IPS-18a (cell line): ENCODE data around the gene PPOX.

Experiments
- H3K27ac ChIP-seq: one replicate; pipeline ENCODE4 v1.5.1; 2013; ENCODE audit warnings: low read length
- H3K27me3 ChIP-seq: one replicate; pipeline ENCODE4 v1.6.1; 2013; ENCODE audit warnings: mild to moderate bottlenecking, low read length; ENCODE audit not compliant: control insufficient read depth, insufficient read depth
- H3K36me3 ChIP-seq: one replicate; pipeline ENCODE4 v1.6.1; 2013; ENCODE audit warnings: low read depth, low read length; ENCODE audit not compliant: control insufficient read depth
- H3K4me1 ChIP-seq: one replicate; pipeline ENCODE4 v1.6.1; 2013; ENCODE audit warnings: low read depth, low read length; ENCODE audit not compliant: control insufficient read depth
- H3K4me3 ChIP-seq: one replicate; pipeline ENCODE4 v1.5.1; 2013; ENCODE audit warnings: low read length
- H3K9ac ChIP-seq: one replicate; pipeline ENCODE4 v1.6.1; 2013; ENCODE audit warnings: mild to moderate bottlenecking, low read length, moderate library complexity
- H3K9me3 ChIP-seq: one replicate; pipeline ENCODE4 v1.6.1; 2013; ENCODE audit warnings: low read depth, low read length; ENCODE audit not compliant: control insufficient read depth

The PPOX gene

DNA sequence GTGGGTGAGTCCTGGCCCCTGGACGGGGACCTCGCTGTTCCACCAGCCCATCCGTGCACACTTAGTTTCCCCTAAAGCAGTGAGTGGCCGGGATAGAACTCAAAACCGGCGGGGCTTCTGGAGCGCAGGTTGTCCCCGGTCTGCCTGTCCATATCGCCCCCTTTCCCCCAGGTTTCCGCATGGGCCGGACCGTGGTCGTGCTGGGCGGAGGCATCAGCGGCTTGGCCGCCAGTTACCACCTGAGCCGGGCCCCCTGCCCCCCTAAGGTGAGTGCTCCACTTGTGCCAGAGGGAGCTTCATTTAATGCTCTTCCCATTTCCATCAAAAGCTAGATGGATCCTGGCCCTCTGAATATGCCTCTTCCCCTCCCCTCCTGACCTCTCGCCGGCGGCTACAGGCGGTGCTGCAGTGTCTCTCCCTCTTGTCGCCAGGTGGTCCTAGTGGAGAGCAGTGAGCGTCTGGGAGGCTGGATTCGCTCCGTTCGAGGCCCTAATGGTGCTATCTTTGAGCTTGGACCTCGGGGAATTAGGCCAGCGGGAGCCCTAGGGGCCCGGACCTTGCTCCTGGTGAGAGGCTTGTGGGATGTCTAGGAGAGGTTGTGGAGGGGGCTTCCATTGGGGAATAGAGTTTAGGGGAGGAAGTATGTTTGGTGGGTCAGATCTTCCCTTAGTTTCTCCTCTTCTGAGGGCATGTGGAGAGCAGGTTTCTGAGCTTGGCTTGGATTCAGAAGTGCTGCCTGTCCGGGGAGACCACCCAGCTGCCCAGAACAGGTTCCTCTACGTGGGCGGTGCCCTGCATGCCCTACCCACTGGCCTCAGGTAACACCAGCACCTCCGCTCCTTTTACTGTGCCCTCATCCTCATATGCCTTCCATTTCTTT, 683 bp downstream of the PPOX start:
- no peaks in the 10 kb centered on the region for H3K27me3 ChIP-seq
- H3K9ac ChIP-seq = peak overlapping the region; percentile 66
- no peak overlapping the region for H3K27ac ChIP-seq
- H3K36me3 ChIP-seq = peaks cover 28% of the 10 kb centered on the region
- H3K4me1 ChIP-seq = peaks cover 2% of the 10 kb centered on the region
- H3K4me3 ChIP-seq = peak overlapping the region; percentile 76
- H3K9me3 ChIP-seq = no peaks in the 10 kb centered on the region

GRCh38 chr1:161168906-161169305, 2.7 kb downstream of the PPOX start:
- Histone ChIP-seq H3K36me3 (peaks cover 42% of the 10 kb centered on the region), H3K27ac (no peak overlapping the region), H3K4me1 (peaks cover 2% of the 10 kb centered on the region), H3K9ac (no peak overlapping the region), H3K27me3 (no peaks in the 10 kb centered on the region), H3K4me3 (no peak overlapping the region), H3K9me3 (no peaks in the 10 kb centered on the region)

DNA sequence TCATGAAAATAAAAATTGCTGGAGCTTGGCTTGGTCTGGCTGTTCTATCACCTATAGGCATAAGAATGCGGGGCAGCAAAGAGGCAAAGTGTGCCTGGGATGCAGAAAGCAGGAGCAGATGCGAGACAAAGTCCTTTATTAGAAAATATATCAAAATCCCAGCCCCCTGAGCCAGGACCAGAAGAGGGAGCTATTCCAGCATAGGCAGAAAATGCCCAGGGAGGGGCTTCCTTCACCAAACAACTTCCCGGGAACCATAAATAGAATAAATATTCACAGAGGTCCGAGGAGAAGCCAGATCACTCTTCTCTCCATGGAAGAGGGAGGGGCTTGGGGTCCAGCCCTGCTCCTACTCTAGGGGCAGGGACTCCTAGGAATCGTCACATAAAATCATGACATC, 5.0 kb downstream of the PPOX start:
- no peak overlapping the region for H3K9ac ChIP-seq
- no peak overlapping the region for H3K27ac ChIP-seq
- H3K9me3 ChIP-seq = no peaks in the 10 kb centered on the region
- peaks cover 47% of the 10 kb centered on the region for H3K36me3 ChIP-seq
- no peak overlapping the region for H3K4me3 ChIP-seq
- no peaks in the 10 kb centered on the region for H3K4me1 ChIP-seq
- H3K27me3 ChIP-seq = no peaks in the 10 kb centered on the region

DNA sequence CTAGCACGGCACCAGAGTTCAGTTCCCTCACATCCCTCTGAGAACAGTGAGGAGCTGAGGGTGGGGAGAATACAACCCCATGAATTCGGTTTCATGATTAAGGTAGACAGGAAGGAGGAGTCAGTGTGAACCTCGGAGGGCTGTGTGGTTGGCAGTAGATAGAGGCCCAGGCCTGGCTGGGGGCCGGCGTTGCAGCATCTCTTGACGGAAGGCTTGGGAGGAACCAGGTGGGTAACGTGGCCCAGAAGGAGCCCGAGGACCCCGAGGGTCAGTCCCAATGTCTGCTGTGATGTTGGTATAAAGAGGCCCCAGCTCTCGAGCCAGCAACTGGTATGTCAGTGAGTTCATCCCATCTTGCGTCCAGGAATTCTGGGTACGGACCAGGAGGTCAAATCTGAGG, 5.5 kb downstream of the PPOX start:
- H3K36me3 ChIP-seq = peaks cover 47% of the 10 kb centered on the region
- no peak overlapping the region for H3K27ac ChIP-seq
- no peak overlapping the region for H3K4me3 ChIP-seq
- H3K9me3 ChIP-seq = no peaks in the 10 kb centered on the region
- H3K4me1 ChIP-seq = no peaks in the 10 kb centered on the region
- H3K9ac ChIP-seq = no peak overlapping the region
- no peaks in the 10 kb centered on the region for H3K27me3 ChIP-seq

DNA sequence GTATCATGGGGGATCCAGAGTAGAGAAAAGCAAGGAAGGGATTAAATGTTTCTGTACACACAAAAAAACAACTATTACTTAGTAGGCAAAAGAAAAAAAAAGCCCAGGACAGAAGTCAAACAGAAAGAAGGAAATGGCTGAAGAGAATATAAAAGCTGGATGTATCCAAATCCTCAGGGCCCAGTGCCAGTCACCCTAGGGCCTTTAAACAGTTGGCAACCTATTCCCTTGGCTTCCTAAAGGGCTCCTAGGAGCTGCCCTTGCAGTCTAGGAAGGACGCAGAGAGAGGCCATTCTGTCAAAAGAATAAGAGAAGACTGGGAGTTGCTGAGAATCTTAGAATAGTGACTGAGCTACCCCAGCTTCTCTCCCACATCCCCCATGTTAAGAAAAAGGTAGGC, 6.1 kb downstream of the PPOX start:
- peaks cover 47% of the 10 kb centered on the region for H3K36me3 ChIP-seq
- H3K27ac ChIP-seq = no peak overlapping the region
- no peaks in the 10 kb centered on the region for H3K9me3 ChIP-seq
- no peaks in the 10 kb centered on the region for H3K27me3 ChIP-seq
- H3K4me3 ChIP-seq = no peak overlapping the region
- H3K4me1 ChIP-seq = no peaks in the 10 kb centered on the region
- no peak overlapping the region for H3K9ac ChIP-seq

DNA sequence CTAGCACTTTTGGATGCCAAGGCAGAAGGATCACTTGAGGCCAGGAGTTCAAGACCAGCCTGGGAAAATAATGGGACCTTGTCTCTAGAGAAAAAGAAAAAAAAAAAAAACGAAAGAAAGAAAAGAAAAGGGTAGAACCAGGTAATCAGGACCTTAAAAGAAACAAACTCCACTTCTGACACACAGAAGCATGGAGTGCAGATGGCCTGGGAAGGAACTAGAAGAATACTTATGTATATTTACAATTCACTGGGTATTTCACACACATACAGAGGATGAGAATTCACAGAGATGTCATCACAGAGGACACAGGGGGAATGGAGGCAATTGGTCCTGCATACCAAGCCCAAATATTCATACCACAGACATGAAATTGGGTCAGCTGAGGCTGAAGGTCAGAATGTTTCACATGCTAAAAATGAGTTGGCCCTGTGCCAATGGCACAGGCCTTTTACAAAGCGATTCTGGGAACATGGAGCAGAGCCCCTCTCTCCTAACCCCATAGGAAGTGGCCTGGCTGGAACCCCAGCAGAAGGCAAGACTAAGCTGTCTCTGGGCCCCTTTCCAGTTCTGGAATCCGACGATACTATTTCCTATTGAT, 6.7 kb downstream of the PPOX start:
- Histone ChIP-seq H3K27ac (no peak overlapping the region), H3K36me3 (peaks cover 47% of the 10 kb centered on the region), H3K27me3 (no peaks in the 10 kb centered on the region), H3K4me3 (no peak overlapping the region), H3K9me3 (no peaks in the 10 kb centered on the region), H3K9ac (no peak overlapping the region), H3K4me1 (peaks cover 2% of the 10 kb centered on the region)

DNA sequence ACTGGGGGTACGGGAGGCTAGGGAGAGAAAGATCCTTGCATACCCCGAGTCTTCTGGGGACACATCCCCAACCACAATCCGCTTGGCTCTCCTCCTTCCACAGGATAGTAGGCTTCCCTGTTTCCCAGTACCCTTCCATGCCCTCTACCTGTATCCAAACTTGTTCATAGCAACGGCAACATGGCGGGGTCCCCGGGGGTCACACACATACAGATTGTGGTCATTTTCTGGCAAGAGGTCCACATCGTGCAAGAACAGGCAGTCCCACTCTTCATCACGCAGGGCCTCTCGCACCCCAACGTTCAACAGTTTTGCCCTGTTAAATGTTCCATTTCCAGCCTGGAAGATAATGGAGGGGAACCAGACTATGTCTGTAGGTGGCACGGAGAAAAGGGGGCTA, 7.5 kb downstream of the PPOX start:
- H3K36me3 ChIP-seq = peaks cover 47% of the 10 kb centered on the region
- no peak overlapping the region for H3K9ac ChIP-seq
- no peak overlapping the region for H3K27ac ChIP-seq
- H3K27me3 ChIP-seq = no peaks in the 10 kb centered on the region
- peaks cover 6% of the 10 kb centered on the region for H3K4me1 ChIP-seq
- H3K9me3 ChIP-seq = no peaks in the 10 kb centered on the region
- H3K4me3 ChIP-seq = no peak overlapping the region

GRCh38 chr1:161174911-161175310, 8.7 kb downstream of the PPOX start:
- peaks cover 6% of the 10 kb centered on the region for H3K4me1 ChIP-seq
- H3K9me3 ChIP-seq = no peaks in the 10 kb centered on the region
- no peak overlapping the region for H3K27ac ChIP-seq
- no peaks in the 10 kb centered on the region for H3K27me3 ChIP-seq
- peaks cover 41% of the 10 kb centered on the region for H3K36me3 ChIP-seq
- no peak overlapping the region for H3K4me3 ChIP-seq
- H3K9ac ChIP-seq = no peak overlapping the region

DNA sequence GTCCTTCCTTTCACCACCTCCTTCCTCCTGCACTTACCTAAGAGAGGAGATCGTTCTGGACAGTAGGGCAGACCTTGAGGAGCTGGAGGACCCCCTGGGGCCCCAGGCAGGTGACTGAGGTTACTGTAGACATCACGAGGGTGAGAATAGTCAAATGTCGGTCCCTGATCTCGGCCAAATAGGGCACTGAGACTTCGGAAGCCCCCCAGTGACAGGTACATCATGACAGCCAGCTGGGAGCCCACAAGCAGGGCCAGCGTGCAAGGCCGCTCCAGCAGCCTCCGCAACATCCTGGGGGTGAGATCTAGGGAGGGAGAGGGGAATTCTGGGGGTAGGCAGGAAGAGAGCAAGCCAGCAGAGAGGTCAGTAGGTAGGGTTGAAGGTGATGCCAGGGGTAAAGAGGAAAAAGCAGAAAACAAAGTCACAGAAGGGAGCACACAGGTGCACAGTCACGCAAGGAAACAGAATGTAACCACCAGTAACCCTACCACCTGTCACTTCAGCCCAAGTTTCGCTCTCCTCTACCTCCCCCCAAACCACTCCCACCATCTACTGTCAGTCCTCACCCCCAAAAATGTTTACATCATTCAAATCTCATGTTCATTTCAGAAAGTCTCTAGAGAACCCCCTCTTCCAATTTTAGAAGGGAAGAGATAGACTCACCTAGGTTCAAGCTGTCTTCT, 9.7 kb downstream of the PPOX start:
- peaks cover 6% of the 10 kb centered on the region for H3K4me1 ChIP-seq
- no peak overlapping the region for H3K27ac ChIP-seq
- H3K36me3 ChIP-seq = peaks cover 34% of the 10 kb centered on the region
- H3K4me3 ChIP-seq = peak overlapping the region; percentile 93
- H3K9me3 ChIP-seq = no peaks in the 10 kb centered on the region
- no peaks in the 10 kb centered on the region for H3K27me3 ChIP-seq
- no peak overlapping the region for H3K9ac ChIP-seq

DNA sequence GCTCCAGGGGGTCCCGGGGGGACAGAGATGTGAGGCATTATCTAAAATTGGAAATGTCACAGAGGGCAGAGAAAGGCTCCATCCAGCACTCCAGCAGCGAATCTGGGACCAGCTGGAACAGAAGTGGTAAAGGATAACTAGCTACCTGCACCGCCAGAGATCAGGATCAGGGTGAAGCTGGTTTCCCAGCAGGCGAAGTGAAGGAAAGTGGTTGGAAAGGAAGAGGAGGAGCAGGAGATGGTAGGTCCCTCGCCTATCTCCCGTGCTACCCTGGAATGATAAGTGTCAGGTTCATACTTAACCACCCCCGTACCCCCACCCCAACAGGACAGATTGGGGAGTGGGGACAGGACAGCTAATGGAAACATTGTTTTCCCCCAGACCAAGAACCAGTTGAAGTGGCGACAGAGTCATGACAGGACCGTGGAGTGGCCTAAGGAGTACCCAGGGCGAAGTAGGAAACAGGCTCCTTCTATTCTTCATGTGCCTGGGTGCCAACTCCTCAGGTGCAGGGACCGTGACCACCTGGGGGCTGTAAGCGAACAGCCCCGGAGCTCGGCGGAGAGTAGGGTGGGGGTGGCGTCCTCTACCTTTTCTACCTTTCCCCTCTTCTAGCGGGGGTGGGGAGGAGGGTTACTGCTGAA, 10.4 kb downstream of the PPOX start:
- Histone ChIP-seq H3K4me3 (peak overlapping the region; percentile 93), H3K27me3 (no peaks in the 10 kb centered on the region), H3K27ac (peak overlapping the region; percentile 43), H3K9ac (peak overlapping the region; percentile 74), H3K9me3 (no peaks in the 10 kb centered on the region), H3K36me3 (peaks cover 31% of the 10 kb centered on the region), H3K4me1 (peaks cover 6% of the 10 kb centered on the region)

GRCh38 chr1:161177112-161177935, 11.1 kb downstream of the PPOX start, which contains the start of gene B4GALT3:
Gene B4GALT3 (minus strand): TSS chr1:161177507. CDS start chr1:161176060, 1,447 bp downstream.
- no peaks in the 10 kb centered on the region for H3K9me3 ChIP-seq
- peak within 1 kb of the TSS; percentile 93 for H3K4me3 ChIP-seq
- H3K27me3 ChIP-seq = no peaks in the 10 kb centered on the region
- peak within 1 kb of the TSS; percentile 61 for H3K27ac ChIP-seq
- H3K36me3 ChIP-seq = peaks cover 23% of the 10 kb centered on the region
- peak within 1 kb of the TSS; percentile 74 for H3K9ac ChIP-seq
- peaks cover 6% of the 10 kb centered on the region for H3K4me1 ChIP-seq
